ENCODE data around the gene CD177.

DNA sequence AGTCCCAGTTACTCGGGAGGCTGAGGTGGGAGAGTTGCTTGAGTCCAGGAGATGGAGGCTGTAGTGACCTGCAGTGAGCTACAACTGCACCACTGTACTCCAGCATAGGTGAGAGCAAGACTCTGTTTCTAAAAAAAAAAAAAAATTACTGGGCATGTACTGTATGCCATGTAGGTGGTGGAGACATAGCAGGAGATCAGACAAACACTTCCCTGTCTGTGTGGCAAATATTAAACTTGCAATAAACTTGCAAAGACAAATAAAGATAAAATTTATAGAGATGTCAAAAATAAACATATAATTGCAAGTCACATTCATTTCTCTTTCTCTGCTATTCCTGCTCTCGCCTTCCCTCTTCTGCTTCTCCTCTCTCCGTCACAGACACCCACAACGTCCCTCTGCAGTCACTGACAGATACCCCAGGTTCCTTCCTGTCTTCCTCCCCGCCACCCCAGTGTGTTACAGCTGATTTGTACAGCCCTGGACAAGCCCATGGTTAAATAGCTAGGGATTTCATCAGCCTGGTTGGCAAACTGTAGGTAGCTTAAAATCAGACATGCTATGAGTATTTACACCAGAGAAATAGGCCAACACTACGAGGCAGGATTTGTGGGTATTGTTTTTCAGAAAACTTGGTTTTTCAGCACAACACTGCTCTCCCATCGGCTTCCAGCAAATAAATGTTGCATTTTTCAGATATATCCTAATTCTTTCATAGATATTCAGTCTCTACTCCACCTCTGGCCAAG lies 1.3 kb upstream of the CD177 start:
- TF ChIP-seq TP53 (CRISPR knock-in tag; IDR thresholded peaks at IDR 0.05) (no peak), CREM (CRISPR knock-in tag; IDR thresholded peaks at IDR 0.05) (no peak), SMAD3 (CRISPR knock-in tag; IDR thresholded peaks at IDR 0.05; ENCODE audit: borderline replicate concordance) (no peak), SMAD4 (CRISPR knock-in tag; IDR thresholded peaks at IDR 0.05) (no peak), AFF4 (CRISPR knock-in tag; IDR thresholded peaks at IDR 0.05; ENCODE audit: borderline replicate concordance) (no peak), ZNF416 (CRISPR knock-in tag; IDR thresholded peaks at IDR 0.05) (no peak), IRF1 (CRISPR knock-in tag; IDR thresholded peaks at IDR 0.05) (no peak)
- TF ChIP-seq, protein P1, sequence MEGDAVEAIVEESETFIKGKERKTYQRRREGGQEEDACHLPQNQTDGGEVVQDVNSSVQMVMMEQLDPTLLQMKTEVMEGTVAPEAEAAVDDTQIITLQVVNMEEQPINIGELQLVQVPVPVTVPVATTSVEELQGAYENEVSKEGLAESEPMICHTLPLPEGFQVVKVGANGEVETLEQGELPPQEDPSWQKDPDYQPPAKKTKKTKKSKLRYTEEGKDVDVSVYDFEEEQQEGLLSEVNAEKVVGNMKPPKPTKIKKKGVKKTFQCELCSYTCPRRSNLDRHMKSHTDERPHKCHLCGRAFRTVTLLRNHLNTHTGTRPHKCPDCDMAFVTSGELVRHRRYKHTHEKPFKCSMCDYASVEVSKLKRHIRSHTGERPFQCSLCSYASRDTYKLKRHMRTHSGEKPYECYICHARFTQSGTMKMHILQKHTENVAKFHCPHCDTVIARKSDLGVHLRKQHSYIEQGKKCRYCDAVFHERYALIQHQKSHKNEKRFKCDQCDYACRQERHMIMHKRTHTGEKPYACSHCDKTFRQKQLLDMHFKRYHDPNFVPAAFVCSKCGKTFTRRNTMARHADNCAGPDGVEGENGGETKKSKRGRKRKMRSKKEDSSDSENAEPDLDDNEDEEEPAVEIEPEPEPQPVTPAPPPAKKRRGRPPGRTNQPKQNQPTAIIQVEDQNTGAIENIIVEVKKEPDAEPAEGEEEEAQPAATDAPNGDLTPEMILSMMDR (IDR thresholded peaks at IDR 0.05): no peak
- TF ChIP-seq, protein P2, sequence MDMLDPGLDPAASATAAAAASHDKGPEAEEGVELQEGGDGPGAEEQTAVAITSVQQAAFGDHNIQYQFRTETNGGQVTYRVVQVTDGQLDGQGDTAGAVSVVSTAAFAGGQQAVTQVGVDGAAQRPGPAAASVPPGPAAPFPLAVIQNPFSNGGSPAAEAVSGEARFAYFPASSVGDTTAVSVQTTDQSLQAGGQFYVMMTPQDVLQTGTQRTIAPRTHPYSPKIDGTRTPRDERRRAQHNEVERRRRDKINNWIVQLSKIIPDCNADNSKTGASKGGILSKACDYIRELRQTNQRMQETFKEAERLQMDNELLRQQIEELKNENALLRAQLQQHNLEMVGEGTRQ (CRISPR knock-in tag; IDR thresholded peaks at IDR 0.05): no peak
